Keratinocyte (primary cell): ENCODE data around the gene SMARCD2. TPM values are rescaled to one million over a fixed set of nuclear protein-coding genes. Genes with fewer than 3 reads are reported as not detected.

Experiments
- DNase-seq: peaks from one replicate; pipeline ENCODE4 v3.0.0-alpha.2; 2011; ENCODE audit warnings: low read depth, missing footprints, low spot score
- FAIRE-seq: peaks from 2 replicates; lab custom pipeline; 2011; peaks lifted over from hg19 to GRCh38; lab: Jason Lieb, UNC
- H2AFZ ChIP-seq: 2 replicates; pipeline ENCODE4 v1.6.0; 2012; ENCODE audit warnings: low read length, control low read depth, inconsistent platforms; ENCODE audit not compliant: control insufficient read depth
- H3K27ac ChIP-seq: 2 replicates; pipeline ENCODE4 v1.5.1; 2011; ENCODE audit warnings: low read length; ENCODE audit not compliant: control insufficient read depth, insufficient read depth
- H3K27me3 ChIP-seq: 3 replicates; pipeline ENCODE4 v1.6.0; 2011; ENCODE audit warnings: low read length; ENCODE audit not compliant: control insufficient read depth, insufficient read depth; ENCODE audit errors: extremely low read depth
- H3K36me3 ChIP-seq, 2 experiments: 2 replicates in 1 of 2; 3 replicates in 1 of 2; pipeline ENCODE4 v1.5.1; 2011; ENCODE audit warnings: low read length in 2 of 2, mild to moderate bottlenecking in 1 of 2; ENCODE audit not compliant: control insufficient read depth in 2 of 2, insufficient read depth in 2 of 2; ENCODE audit errors: extremely low read depth in 1 of 2
- H3K4me1 ChIP-seq: 3 replicates; pipeline ENCODE4 v1.5.1; 2011; ENCODE audit warnings: low read length; ENCODE audit not compliant: control insufficient read depth, insufficient read depth; ENCODE audit errors: extremely low read depth
- H3K4me2 ChIP-seq: 3 replicates; pipeline ENCODE4 v1.6.0; 2011; ENCODE audit warnings: low read depth, low read length; ENCODE audit not compliant: control insufficient read depth, insufficient read depth; ENCODE audit errors: extremely low read depth
- H3K4me3 ChIP-seq, 3 experiments: fragments of 200-600 bp in 1 of 3; sonication (generic) in 1 of 3; 2 replicates in 2 of 3; 3 replicates in 1 of 3; pipeline ENCODE4 v1.5.1; 2011 to 2016; ENCODE audit warnings: low read length in 3 of 3, mild to moderate bottlenecking in 3 of 3, control low read depth in 2 of 3, inconsistent platforms in 1 of 3, low read depth in 1 of 3, mixed read lengths in 1 of 3, mixed run types in 1 of 3, moderate library complexity in 1 of 3; ENCODE audit not compliant: control insufficient read depth in 2 of 3, insufficient read depth in 2 of 3; ENCODE audit errors: extremely low read depth in 1 of 3
- H3K79me2 ChIP-seq: 2 replicates; pipeline ENCODE4 v1.6.0; 2012; ENCODE audit warnings: low read length; ENCODE audit not compliant: control insufficient read depth, insufficient read depth
- H3K9ac ChIP-seq: 3 replicates; pipeline ENCODE4 v1.6.0; 2011; ENCODE audit warnings: low read length; ENCODE audit not compliant: control insufficient read depth, insufficient read depth; ENCODE audit errors: extremely low read depth
- H3K9me1 ChIP-seq: 3 replicates; pipeline ENCODE4 v1.6.0; 2011; ENCODE audit warnings: low read length; ENCODE audit not compliant: control insufficient read depth, insufficient read depth; ENCODE audit errors: extremely low read depth
- H3K9me3 ChIP-seq: 2 replicates; pipeline ENCODE4 v1.5.1; 2012; ENCODE audit warnings: low read depth, low read length; ENCODE audit not compliant: control insufficient read depth
- H4K20me1 ChIP-seq: 3 replicates; pipeline ENCODE4 v1.6.0; 2011; ENCODE audit warnings: low read length; ENCODE audit not compliant: control insufficient read depth, insufficient read depth; ENCODE audit errors: extremely low read depth
- EZH2 ChIP-seq: IDR thresholded peaks from one replicate; pipeline ENCODE4 v1.6.1; 2012; ENCODE audit warnings: inconsistent platforms, mild to moderate bottlenecking, low read length, moderate library complexity
- dilution Hi-C: fragments of 300-500 bp; cut with MboI; formaldehyde crosslinking; loops from one replicate; pipeline ENCODE4 v1.7.0; 2020; ENCODE audit warnings: low sequenced_read_pairs; ENCODE audit not compliant: extremely low pct_ligation_motif_present
- polyA plus RNA-seq, 5 experiments: library from polyadenylated mRNA; depleted of rRNA in 3 of 5; stranded (reverse) in 3 of 5; stranded (forward) in 1 of 5; unstranded in 1 of 5; fragments of >200 nt; gene quantifications; 1 replicate in 1 of 5; 2 replicates in 3 of 5; 3 replicates in 1 of 5; pipeline versions ENCODE4 v1.2.1 to v1.2.3, GENCODE V29; 2011 to 2012; ENCODE audit warnings: missing spikeins in 2 of 5, low read depth in 1 of 5, low replicate concordance in 1 of 5
- TF ChIP-seq, protein P1 (sequence below), 3 experiments: IDR thresholded peaks in 1 of 3; conservative IDR thresholded peaks in 1 of 3; optimal IDR thresholded peaks in 1 of 3; 2 replicates in 2 of 3; 3 replicates in 1 of 3; pipeline versions ENCODE3 to v1.5.1; 2011; ENCODE audit warnings: low read length in 3 of 3, mild to moderate bottlenecking in 3 of 3, moderate library complexity in 2 of 3, control low read depth in 1 of 3, inconsistent platforms in 1 of 3; ENCODE audit not compliant: insufficient read depth in 2 of 3; ENCODE audit errors: extremely low read depth in 1 of 3

The SMARCD2 gene
- polyA plus RNA-seq, 1 donor (not counting 4 experiments of a cell fraction or from before 2014, with no cell fraction given), result 86.3 TPM

GRCh38 chr17:63834431-63835166 lies 7.9 kb downstream of the SMARCD2 start:
- Histone ChIP-seq H3K9me1 (no peaks in the 10 kb centered on the region), H4K20me1 (peaks cover 11% of the 10 kb centered on the region), H3K36me3 (peaks cover 57 to 61% of the 10 kb centered on the region in 2 experiments), H3K4me2 (peak overlapping the region; percentile 20), H3K27ac (peak overlapping the region; percentile 13), H2AFZ (no peak overlapping the region), H3K9me3 (no peaks in the 10 kb centered on the region), H3K4me3 (no peak overlapping the region), H3K4me1 (peaks cover 32% of the 10 kb centered on the region), H3K9ac (no peak overlapping the region), H3K27me3 (no peaks in the 10 kb centered on the region), H3K79me2 (peaks cover 41% of the 10 kb centered on the region)
- FAIRE-seq (peak; percentile 79), DNase-seq (peak; percentile 46)
- TF ChIP-seq EZH2, result no peak
- TF ChIP-seq, protein P1, sequence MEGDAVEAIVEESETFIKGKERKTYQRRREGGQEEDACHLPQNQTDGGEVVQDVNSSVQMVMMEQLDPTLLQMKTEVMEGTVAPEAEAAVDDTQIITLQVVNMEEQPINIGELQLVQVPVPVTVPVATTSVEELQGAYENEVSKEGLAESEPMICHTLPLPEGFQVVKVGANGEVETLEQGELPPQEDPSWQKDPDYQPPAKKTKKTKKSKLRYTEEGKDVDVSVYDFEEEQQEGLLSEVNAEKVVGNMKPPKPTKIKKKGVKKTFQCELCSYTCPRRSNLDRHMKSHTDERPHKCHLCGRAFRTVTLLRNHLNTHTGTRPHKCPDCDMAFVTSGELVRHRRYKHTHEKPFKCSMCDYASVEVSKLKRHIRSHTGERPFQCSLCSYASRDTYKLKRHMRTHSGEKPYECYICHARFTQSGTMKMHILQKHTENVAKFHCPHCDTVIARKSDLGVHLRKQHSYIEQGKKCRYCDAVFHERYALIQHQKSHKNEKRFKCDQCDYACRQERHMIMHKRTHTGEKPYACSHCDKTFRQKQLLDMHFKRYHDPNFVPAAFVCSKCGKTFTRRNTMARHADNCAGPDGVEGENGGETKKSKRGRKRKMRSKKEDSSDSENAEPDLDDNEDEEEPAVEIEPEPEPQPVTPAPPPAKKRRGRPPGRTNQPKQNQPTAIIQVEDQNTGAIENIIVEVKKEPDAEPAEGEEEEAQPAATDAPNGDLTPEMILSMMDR (optimal IDR thresholded peaks at IDR 0.05 in 1 of 3, IDR thresholded peaks at IDR 0.05 in 1 of 3, conservative IDR thresholded peaks at IDR 0.05 in 1 of 3; ENCODE audit: extremely low read depth in 1 of 3, insufficient read depth in 2 of 3, low read length in 3 of 3), result peak; percentile 81 to 88 (median 85)
- dilution Hi-C loops, result no loop called here

- H3K79me2 ChIP-seq, result peaks cover 42% of the 10 kb centered on the region
- H3K4me1 ChIP-seq, result peaks cover 28% of the 10 kb centered on the region
- dilution Hi-C loops, result no loop called here
Measured at GRCh38 chr17:63833741-63834373, 8.6 kb downstream of the SMARCD2 start.

More at GRCh38 chr17:63833741-63834373, 8.6 kb downstream of the SMARCD2 start:
- Histone ChIP-seq H3K9me1 (no peaks in the 10 kb centered on the region), H4K20me1 (peaks cover 10% of the 10 kb centered on the region), H3K9ac (no peak overlapping the region), H3K36me3 (peaks cover 62 to 66% of the 10 kb centered on the region in 2 experiments), H3K27me3 (no peaks in the 10 kb centered on the region), H3K4me2 (no peak overlapping the region), H3K9me3 (no peaks in the 10 kb centered on the region), H3K27ac (no peak overlapping the region), H2AFZ (no peak overlapping the region), H3K4me3 (no peak overlapping the region)
- TF ChIP-seq, protein P1 (optimal IDR thresholded peaks at IDR 0.05 in 1 of 3, IDR thresholded peaks at IDR 0.05 in 1 of 3, conservative IDR thresholded peaks at IDR 0.05 in 1 of 3; ENCODE audit: extremely low read depth in 1 of 3, insufficient read depth in 2 of 3, low read length in 3 of 3), result no peak
- TF ChIP-seq EZH2, result no peak
- DNase-seq (no peak), FAIRE-seq (no peak)
